ENCODE results near the gene TMEM72.
A peak's percentile ranks its signal among the peaks of the same experiment; 100 is the strongest.
"Not testable (repeated sequence)": the region's sequence is repeated elsewhere in the genome, so short reads cannot be mapped to it uniquely, and the experiment has no call there.

Gene TMEM72

GRCh38 chr10:44911081-44911540 lies at the start of gene TMEM72:
Gene TMEM72, plus strand, starts transcription at chr10:44911337. Its CDS starts 176 bp downstream, at chr10:44911513.
- DNase-seq (ENCODE audit: low spot score) = no peak

GRCh38 chr10:44862006-44862751 lies 49.0 kb upstream of the TMEM72 start:
- no peak for DNase-seq (ENCODE audit: low spot score)

GRCh38 chr10:44862924-44863323 lies 48.2 kb upstream of the TMEM72 start:
- DNase-seq (ENCODE audit: low spot score) = no peak

GRCh38 chr10:44863344-44864047 lies 47.6 kb upstream of the TMEM72 start:
- no peak for DNase-seq (ENCODE audit: low spot score)

DNA sequence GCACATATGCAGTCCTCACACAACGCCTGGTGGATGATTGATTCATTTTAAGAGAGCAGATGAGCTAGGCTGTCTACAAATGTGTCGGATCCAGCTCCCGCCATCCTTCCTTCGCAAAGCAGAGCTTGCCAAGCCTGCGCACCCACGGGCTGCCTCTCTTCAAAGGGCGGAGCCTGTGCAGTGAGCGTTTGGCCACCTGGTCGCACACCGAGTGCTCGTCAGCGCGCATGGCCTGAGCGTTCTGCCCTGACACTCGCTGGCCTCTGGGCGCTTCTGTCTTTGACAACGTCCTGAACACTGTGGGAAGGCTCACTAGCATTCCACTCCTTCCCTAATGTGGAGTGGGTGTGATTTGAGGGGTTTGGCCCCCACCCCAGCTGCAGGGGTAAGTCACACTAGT lies 47.1 kb upstream of the TMEM72 start:
- no peak for DNase-seq (ENCODE audit: low spot score)

DNA sequence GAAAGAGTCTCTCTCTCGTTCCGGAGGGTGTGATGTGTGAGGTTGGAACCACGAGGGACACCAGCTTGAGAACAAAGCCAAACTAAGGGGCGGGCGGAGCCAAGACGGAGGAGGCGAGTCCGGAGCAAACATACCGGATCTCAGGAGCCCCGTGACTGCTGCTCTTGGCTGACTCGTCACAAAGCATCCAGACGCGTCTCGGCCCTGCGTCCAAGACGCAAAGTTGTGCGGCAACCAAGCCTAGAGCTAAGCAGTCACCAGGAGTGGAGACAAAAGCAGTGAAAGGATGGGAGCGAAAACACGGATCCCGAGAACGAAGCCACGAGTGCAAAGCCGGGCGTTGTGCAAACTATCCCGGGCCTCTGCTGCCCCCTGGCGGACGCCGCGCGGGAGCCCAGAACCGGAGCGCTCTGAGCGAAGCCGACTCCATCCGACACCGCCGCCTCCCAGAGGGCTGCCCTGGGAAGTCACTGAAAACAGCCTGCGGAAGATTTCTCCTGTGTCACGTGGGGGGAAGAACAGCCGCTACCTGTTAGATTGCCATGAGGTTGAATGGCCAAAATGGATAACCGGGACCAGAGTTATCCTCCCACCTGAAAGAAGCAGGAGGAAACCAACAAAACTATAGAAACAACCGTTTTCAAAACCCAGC lies 46.4 kb upstream of the TMEM72 start:
- DNase-seq (ENCODE audit: low spot score) = peak; percentile 77

DNA sequence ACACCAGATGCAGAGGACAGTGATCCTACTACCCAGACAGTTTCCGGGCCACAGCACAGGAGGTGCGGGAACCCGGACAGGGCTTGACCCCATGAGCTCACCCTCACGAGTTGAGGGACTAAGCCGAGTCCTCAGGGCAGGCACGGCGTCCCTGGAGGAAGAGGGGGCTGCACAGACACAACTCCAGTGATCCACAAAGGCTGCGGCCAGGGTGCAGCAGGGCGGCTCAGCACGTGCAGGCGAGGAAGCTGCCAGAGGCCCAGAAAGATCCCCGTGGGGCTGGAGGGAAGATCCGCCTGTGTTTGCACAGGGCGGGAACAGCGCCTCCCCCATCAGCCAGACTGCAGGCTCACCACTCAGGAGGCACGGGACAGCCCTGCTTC lies 45.9 kb upstream of the TMEM72 start:
- DNase-seq (ENCODE audit: low spot score) = no peak

DNA sequence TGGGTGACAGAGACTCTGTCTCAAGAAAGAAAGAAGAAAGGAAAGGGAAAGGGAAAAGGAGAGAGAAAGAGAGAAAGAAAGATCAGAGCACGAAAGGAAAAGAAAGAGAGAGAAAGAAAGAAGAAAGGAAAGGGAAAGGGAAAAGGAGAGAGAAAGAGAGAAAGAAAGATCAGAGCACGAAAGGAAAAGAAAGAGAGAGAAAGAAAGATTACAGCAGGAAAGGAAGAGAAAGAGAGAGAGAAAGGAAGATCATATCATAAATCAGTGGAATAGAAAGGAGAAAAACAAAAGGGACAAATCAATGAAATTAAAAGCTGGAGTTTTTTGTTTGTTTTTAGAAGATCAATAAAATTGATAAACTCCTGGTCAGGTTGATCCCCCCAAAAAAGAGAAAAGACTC lies 44.8 kb upstream of the TMEM72 start:
- DNase-seq (ENCODE audit: low spot score) = not testable (repeated sequence)

DNA sequence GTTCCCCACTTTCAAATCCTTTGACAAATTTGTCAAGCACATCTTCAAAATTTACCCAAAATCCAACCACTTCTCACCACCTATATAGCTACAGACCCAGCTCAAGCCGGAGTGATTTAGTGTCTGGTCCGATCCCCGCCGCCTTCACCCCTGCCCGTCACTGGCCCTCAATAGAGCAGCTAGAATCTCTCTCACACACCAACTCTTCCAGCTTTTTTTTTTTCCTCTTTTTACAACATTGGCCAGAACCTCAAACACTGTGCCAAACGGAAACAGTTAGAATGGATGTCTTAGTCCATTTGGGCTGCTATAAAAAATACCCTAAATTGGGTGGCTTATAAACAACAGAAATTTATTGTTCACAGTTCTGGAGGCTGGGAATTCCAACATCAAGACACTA lies 41.1 kb upstream of the TMEM72 start:
- no peak for DNase-seq (ENCODE audit: low spot score)

- no peak for DNase-seq (ENCODE audit: low spot score)
Measured at GRCh38 chr10:44873160-44873559, 38.0 kb upstream of the TMEM72 start.

GRCh38 chr10:44874166-44874565 lies 37.0 kb upstream of the TMEM72 start:
- DNase-seq (ENCODE audit: low spot score) = no peak

GRCh38 chr10:44878706-44879530 lies 32.2 kb upstream of the TMEM72 start:
- DNase-seq (ENCODE audit: low spot score) = no peak

GRCh38 chr10:44879531-44879899 lies 31.6 kb upstream of the TMEM72 start:
- DNase-seq (ENCODE audit: low spot score) = no peak

DNA sequence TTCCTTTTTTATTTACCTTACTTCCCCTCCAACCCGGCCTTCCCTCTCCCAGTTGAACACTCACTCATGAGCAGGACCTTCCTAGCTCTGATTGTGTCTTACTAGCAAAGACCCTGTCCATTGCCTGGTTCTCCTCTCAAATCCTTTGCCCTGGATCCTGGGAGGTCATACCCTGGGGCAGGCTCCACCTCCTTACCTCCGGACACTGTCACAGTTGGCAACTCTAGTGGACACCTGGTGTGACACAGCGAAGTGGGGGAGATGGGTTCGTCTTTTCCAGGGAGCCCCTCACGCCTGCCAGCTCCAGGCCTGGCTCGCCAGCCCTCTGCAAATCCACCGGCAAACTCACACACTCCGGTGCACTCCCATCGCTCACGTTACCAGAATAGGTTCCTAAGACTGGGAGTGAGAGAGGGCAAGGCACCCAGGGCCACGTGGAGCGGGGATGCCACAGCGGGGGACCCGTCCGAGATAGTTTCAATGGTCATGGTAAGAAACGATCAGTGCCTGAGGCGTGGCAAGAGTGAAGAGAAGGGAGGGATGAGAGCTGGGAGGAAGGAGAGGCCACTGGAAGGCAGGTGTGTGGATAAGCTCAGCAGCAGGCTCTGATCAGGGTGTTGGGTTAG lies 30.9 kb upstream of the TMEM72 start:
- DNase-seq (ENCODE audit: low spot score) = no peak

- no peak for DNase-seq (ENCODE audit: low spot score)
Measured at GRCh38 chr10:44881649-44882048, 29.5 kb upstream of the TMEM72 start.

DNA sequence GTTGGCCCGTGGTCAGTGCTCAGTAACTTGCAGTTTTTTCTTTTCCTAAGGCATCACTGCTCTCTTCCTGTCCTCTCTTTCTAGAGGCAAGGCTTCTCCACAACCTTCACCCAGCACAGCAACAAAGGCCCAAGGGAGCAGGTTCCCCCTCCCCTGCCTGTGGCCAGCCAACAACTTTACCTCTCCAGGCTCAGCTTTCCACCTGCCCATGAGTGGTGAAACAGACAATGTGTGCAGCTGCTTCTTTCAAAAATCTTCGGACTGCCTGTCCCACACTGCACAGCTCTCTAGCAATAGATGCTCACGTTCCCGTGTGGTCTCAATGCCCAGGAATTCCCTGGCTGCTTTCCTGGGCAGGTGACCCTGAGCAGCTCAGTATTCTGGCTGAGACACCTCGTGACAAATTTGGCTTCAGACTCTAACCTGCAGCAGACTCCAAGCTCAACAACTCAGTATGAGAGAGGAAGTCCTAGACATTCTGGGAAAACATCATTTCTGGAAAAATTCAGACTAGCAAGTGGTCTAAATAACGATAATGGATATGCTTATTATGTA lies 28.9 kb upstream of the TMEM72 start:
- no peak for DNase-seq (ENCODE audit: low spot score)

DNA sequence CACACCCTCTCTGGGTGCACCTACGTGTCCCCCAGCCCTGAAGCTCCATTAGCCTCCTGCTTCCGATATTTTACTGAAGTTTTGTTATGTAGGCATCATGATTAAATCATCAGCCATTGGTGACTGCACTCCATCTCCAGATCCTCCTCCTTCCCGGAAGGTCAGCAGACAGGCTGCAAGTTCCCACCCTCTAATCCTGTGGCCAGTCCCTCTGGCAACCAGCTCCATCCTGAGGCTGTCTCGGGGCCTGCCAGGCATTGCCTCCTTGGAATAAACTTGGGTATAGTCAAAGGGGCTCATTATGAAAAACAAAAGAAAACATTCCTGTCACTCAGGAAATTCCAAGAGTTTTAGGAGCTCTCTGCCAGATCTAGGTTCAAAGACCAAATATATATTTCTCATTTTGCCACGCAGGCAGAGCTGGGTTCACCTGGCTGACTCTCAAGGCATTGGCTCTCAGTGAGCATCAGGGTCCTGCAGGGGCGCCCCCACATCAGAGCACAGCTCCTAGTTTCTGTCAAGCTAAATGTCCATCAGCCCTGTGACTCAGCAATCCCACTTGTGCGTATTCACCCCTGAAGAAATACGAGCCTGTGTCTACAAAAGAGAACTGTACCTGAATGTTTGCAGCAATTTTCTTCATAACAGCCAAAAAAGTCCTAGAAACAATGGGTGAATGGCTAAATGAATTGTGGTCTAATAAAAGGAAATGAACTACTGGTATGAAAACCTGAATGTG lies 27.4 kb upstream of the TMEM72 start:
- no peak for DNase-seq (ENCODE audit: low spot score)

- no peak for DNase-seq (ENCODE audit: low spot score)
Measured at GRCh38 chr10:44885710-44886109, 25.4 kb upstream of the TMEM72 start.

GRCh38 chr10:44886966-44887365 lies 24.2 kb upstream of the TMEM72 start:
- no peak for DNase-seq (ENCODE audit: low spot score)

DNA sequence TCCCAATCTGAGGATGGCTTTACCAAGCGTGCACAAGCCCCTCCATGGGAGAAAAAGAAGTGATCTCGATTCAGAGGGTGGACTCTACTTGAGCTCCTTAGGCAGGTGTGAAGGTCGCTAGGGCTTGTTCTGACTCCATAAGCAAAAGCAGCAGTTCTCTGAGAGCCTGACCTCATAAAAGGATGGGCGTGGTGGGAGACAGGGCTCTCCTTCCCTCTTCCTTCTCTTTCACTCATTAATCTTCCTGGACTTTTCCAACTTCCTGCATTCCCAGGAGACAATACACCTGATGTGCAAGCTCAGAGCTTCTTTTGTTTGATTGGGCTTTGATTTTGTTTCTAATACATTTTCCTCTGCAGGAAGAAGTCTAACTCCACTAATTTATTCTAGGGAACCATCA lies 22.3 kb upstream of the TMEM72 start:
- DNase-seq (ENCODE audit: low spot score) = peak; percentile 34

GRCh38 chr10:44889834-44890233 lies 21.3 kb upstream of the TMEM72 start:
- DNase-seq (ENCODE audit: low spot score) = no peak

All from LoVo (cell line).